Activated CD8-positive, alpha-beta memory T cell treated with anti-CD3 and anti-CD28 coated beads, Interleukin-2, amount 50 U/mL, for 48 hours (primary cell): ENCODE measurements around the gene ZNF254.
"Not testable (repeated sequence)": the region's sequence is repeated elsewhere in the genome, so short reads cannot be mapped to it uniquely, and the experiment has no call there.

ENCODE experiments used
- DNase-seq: peaks from one replicate; pipeline ENCODE4 v3.0.0-alpha.2; 2020

Gene ZNF254

GRCh38 chr19:24073807-24074206 lies 13.2 kb upstream of the ZNF254 start:
- DNase-seq, result no peak

GRCh38 chr19:24074720-24075454 lies 12.1 kb upstream of the ZNF254 start:
- no peak for DNase-seq

GRCh38 chr19:24075530-24075929 lies 11.5 kb upstream of the ZNF254 start:
- DNase-seq, result not testable (repeated sequence)

GRCh38 chr19:24078680-24079079 lies 8.3 kb upstream of the ZNF254 start:
- no peak for DNase-seq

GRCh38 chr19:24081056-24081455 lies 5.9 kb upstream of the ZNF254 start:
- no peak for DNase-seq

GRCh38 chr19:24098359-24098758 lies 11.4 kb downstream of the ZNF254 start:
- DNase-seq, result no peak

- DNase-seq, result no peak
Observed at GRCh38 chr19:24099829-24100228, 12.8 kb downstream of the ZNF254 start.

- not testable (repeated sequence) for DNase-seq
Observed at GRCh38 chr19:24100597-24100996, 13.6 kb downstream of the ZNF254 start.

- no peak for DNase-seq
Observed at GRCh38 chr19:24101459-24102115, 14.6 kb downstream of the ZNF254 start.

GRCh38 chr19:24127601-24128000 lies 40.6 kb downstream of the ZNF254 start:
- no peak for DNase-seq

GRCh38 chr19:24140099-24140498 lies 53.1 kb downstream of the ZNF254 start:
- no peak for DNase-seq

GRCh38 chr19:24140591-24140990 lies 53.6 kb downstream of the ZNF254 start:
- no peak for DNase-seq

- DNase-seq, result no peak
Observed at GRCh38 chr19:24141612-24142011, 54.6 kb downstream of the ZNF254 start.

- DNase-seq, result no peak
Observed at GRCh38 chr19:24142771-24143170, 55.8 kb downstream of the ZNF254 start.

GRCh38 chr19:24159707-24160106 lies 72.7 kb downstream of the ZNF254 start:
- no peak for DNase-seq

GRCh38 chr19:24166055-24166454 lies 79.1 kb downstream of the ZNF254 start:
- DNase-seq, result no peak

- no peak for DNase-seq
Observed at GRCh38 chr19:24173882-24174281, 86.9 kb downstream of the ZNF254 start.

GRCh38 chr19:24177686-24178085 lies 90.7 kb downstream of the ZNF254 start:
- DNase-seq, result no peak

GRCh38 chr19:24178207-24178606 lies 91.2 kb downstream of the ZNF254 start:
- no peak for DNase-seq
